ENCODE measurements around the gene CCDC8.
A peak's percentile ranks its signal among the peaks of the same experiment; 100 is the strongest.

Gene CCDC8

DNA sequence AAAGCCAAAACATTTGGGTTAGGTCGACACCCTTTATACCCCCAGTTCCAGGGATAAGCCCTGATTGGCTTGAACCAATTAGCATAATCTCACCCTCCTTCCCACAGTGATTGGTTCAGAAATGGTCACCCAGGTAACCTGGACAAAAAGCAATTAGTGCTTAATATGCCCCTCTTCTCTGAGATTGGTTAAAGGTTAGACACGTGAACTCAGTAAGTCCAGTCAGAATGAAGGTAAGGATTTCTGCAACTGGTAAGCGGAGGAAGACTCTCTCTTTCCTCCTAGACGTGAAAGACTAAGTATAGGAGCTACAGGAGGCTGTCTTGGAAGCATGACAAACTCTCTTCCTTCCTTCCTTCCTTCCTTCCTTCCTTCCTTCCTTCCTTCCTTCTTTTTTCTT is 16.6 kb upstream of the CCDC8 start:
- TF ChIP-seq ZFX (IDR thresholded peaks at IDR 0.05; ENCODE audit: borderline replicate concordance), result no peak
- TF ChIP-seq, protein P1, sequence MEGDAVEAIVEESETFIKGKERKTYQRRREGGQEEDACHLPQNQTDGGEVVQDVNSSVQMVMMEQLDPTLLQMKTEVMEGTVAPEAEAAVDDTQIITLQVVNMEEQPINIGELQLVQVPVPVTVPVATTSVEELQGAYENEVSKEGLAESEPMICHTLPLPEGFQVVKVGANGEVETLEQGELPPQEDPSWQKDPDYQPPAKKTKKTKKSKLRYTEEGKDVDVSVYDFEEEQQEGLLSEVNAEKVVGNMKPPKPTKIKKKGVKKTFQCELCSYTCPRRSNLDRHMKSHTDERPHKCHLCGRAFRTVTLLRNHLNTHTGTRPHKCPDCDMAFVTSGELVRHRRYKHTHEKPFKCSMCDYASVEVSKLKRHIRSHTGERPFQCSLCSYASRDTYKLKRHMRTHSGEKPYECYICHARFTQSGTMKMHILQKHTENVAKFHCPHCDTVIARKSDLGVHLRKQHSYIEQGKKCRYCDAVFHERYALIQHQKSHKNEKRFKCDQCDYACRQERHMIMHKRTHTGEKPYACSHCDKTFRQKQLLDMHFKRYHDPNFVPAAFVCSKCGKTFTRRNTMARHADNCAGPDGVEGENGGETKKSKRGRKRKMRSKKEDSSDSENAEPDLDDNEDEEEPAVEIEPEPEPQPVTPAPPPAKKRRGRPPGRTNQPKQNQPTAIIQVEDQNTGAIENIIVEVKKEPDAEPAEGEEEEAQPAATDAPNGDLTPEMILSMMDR (IDR thresholded peaks at IDR 0.05), result no peak
- no peak overlapping the region for H3K27ac ChIP-seq

DNA sequence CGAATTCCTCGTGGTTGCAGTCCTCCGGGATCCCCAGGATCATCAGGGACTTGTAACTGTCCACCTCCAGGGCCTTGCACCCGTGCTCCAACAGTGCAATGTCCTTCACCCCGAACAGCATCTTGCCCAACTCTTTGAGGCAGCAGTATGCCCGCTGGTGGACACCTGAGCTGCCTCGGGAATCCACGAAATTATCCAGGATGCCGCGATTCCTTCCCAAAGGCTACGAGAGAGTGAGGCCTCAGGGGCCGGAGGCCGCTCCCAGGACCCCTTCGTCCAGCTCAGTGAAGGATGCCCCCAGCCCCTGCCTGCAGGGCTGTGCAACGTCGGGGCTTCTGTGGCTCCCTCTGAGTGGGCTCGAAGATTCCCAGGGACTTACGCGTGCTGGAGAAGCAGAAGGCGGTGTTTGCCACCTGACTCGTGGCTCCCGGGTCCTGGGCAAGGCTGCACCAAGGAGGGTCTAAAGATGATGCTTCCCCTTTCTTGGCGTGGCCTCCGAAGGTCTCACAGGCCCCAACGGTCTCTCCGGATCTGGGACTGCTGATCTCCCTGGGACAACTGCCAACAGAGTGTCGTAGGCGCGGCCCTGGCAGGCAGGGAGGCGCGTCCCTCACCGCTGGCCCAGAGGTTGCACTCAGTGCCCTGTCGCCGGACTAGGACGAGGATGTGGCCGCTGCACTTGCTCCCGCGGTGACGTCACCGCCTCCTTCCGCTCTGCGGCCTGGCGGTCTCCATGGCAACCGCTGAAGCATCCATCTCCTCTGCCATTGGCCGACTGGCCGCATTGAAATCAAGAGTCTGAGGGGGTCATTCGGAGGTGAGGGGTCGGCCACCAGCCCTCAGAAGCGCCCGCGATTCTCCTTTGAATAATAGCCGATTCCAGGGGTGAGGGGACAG is 15.1 kb upstream of the CCDC8 start, which contains the start of gene PNMA8C:
TSS of gene PNMA8C (minus strand) at position 698 of the 897 bp plus-strand sequence. CDS start at position 121, 577 bp downstream.
- H3K27ac ChIP-seq, result no peak within 1 kb of the TSS
- TF ChIP-seq ZFX (IDR thresholded peaks at IDR 0.05; ENCODE audit: borderline replicate concordance), result no peak
- TF ChIP-seq, protein P1 (IDR thresholded peaks at IDR 0.05), result no peak

DNA sequence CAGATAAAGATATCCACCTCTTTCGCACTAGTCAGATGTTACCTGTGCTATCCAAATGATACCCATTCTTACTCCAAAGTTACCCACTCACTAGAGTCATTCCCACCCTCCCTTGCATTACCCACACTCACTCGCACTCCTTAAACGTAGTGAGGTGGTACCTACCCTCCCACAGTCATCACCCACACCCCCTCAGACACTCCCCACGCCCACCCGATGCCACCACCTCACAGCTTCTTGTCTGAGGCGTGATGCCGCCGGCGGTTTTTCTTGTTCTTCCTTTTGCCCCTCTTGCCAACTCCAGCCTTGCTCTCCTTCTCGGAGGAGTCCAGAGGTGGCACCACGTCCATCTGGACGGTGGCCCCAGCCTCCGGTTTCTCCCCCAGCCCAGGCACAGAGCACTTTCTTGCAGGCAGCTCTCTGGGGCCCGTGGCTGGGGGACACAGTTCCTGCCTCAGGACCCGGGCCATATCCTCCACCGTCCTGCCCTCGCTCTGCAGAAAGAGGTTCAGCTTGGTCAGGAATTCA is 14.2 kb upstream of the CCDC8 start:
- TF ChIP-seq, protein P1 (IDR thresholded peaks at IDR 0.05), result no peak
- TF ChIP-seq ZFX (IDR thresholded peaks at IDR 0.05; ENCODE audit: borderline replicate concordance), result no peak
- no peak overlapping the region for H3K27ac ChIP-seq

DNA sequence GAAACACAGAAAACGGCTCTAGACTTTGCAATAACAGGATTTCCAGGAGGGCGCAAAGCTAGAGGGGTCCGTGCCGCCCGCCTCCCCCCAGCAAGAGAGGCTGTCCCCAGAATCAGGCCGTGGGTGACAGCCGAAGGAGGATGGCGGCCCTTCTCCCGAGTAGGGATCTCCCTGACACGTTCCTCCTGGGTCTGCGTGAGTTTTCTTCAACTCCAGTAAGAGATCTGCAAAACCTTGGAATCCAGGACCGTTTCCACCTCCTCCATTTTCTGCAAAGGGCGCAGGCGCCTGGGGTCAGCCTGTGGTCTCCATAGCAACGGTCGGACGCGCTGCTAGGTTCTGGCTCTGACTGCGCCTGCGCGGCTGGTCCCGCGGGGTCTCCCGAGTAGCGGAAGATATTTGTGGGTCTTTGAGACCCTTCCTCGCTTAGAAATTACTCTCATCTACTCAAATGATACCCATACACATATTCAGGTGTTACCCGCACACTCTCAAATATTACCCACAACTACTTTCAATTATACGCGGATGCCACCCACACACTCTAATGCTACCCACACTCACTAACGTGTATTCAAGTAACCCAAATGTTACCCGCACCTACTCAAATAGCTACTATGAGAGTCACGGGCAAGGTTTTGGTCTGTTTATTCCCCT is 13.3 kb upstream of the CCDC8 start:
- TF ChIP-seq ZFX (IDR thresholded peaks at IDR 0.05; ENCODE audit: borderline replicate concordance), result no peak
- TF ChIP-seq, protein P1 (IDR thresholded peaks at IDR 0.05), result no peak
- H3K27ac ChIP-seq, result peak overlapping the region; percentile 54

DNA sequence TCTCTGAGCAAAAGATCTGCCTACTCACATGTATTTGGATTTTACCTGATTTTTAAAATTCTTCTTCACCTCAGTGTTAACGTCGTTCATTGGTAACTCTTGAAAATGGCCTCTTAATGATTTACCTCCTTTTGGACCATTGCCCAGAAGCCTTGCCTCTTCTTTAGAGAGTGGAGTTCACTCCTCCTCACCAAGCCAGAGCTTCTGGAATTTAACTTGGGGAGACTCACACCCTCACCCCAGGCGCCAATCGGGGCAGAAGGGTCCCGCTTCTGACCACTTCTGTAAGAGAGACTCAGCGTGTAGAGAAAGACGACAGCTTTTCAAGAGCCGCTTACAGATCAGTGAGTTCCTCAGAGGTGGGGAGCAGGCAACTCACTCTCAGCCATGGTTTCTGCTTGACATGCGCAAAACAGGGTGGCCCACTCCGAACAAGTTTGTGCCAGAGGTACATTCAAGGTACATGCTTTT is 12.7 kb upstream of the CCDC8 start:
- H3K27ac ChIP-seq, result peak overlapping the region; percentile 54
- no peak for TF ChIP-seq ZFX (IDR thresholded peaks at IDR 0.05; ENCODE audit: borderline replicate concordance)
- TF ChIP-seq, protein P1 (IDR thresholded peaks at IDR 0.05), result no peak

DNA sequence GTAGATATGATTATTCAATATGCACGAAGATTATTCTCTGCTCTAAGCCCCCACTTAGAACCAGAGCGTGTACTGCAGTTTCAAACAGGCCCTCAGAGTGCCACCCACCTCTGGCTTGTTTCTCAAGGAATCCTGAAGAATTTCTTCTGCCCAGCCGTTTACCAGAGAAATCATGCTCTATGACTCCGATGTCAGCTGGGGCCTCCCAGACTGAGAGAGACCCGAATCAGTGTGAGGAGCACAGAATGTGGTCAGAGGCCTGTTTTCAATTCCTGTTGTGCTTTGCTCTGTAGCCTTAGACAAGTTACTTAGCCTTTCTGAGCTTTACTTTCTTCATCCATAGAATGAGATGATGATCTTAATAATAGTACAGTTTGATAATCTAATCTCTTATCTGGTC is 9.8 kb upstream of the CCDC8 start:
- H3K27ac ChIP-seq, result no peak overlapping the region
- TF ChIP-seq, protein P1 (IDR thresholded peaks at IDR 0.05), result no peak
- TF ChIP-seq ZFX (IDR thresholded peaks at IDR 0.05; ENCODE audit: borderline replicate concordance), result no peak
